H1 (cell line): ENCODE measurements around the gene ADGRL3. TPM values are rescaled to one million over a fixed set of nuclear protein-coding genes. Genes with fewer than 3 reads are reported as not detected.
A peak's percentile ranks its signal among the peaks of the same experiment; 100 is the strongest.

Source experiments
- CTCF ChIA-PET: fragments of 300-600 bp; sonication (Branson Sonifier 250); formaldehyde crosslinking; loops from one replicate; lab custom pipeline; 2021; ENCODE audit not compliant: partially characterized antibody; lab: Charles Lee
- POLR2A ChIA-PET: fragments of 300-600 bp; sonication (Branson Sonifier 250); formaldehyde crosslinking; loops from one replicate; lab custom pipeline; 2021; ENCODE audit warnings: inconsistent platforms; ENCODE audit not compliant: partially characterized antibody; lab: Charles Lee
- DNase-seq, 2 experiments: peaks; one replicate each; pipeline versions ENCODE4 v3.0.0 to v3.0.0-alpha.2; 2010 to 2022; ENCODE audit warnings: low spot score in 2 of 2, low read depth in 1 of 2, mixed read lengths in 1 of 2
- FAIRE-seq: peaks from 2 replicates; lab custom pipeline; 2011; peaks lifted over from hg19 to GRCh38; lab: Jason Lieb, UNC
- H2AFZ ChIP-seq: 2 replicates; pipeline ENCODE4 v1.8.1; 2012; ENCODE audit warnings: low read length, inconsistent platforms
- H2AK5ac ChIP-seq: 2 replicates; pipeline ENCODE4 v1.6.1; 2013; ENCODE audit warnings: low read depth, low read length
- H2BK120ac ChIP-seq: replicated peaks from 2 replicates; pipeline ENCODE3; 2013; ENCODE audit warnings: low read depth, low read length, inconsistent platforms
- H2BK12ac ChIP-seq: 2 replicates; pipeline ENCODE4 v1.6.1; 2013; ENCODE audit warnings: low read depth, low read length
- H2BK15ac ChIP-seq: 2 replicates; pipeline ENCODE4 v1.6.1; 2013; ENCODE audit warnings: low read length
- H2BK20ac ChIP-seq: 2 replicates; pipeline ENCODE4 v1.6.1; 2013; ENCODE audit warnings: low read length
- H2BK5ac ChIP-seq: 2 replicates; pipeline ENCODE4 v1.6.1; 2013; ENCODE audit warnings: low read depth, low read length
- H3K14ac ChIP-seq: 2 replicates; pipeline ENCODE4 v1.6.1; 2013; ENCODE audit warnings: inconsistent platforms; ENCODE audit not compliant: insufficient read length
- H3K18ac ChIP-seq: 2 replicates; pipeline ENCODE4 v1.6.1; 2013; ENCODE audit warnings: low read length; ENCODE audit errors: extremely low read depth
- H3K23ac ChIP-seq: 2 replicates; pipeline ENCODE4 v1.6.1; 2013; ENCODE audit warnings: inconsistent platforms; ENCODE audit not compliant: insufficient read length
- H3K23me2 ChIP-seq: 2 replicates; pipeline ENCODE4 v1.6.1; 2013; ENCODE audit warnings: low read depth, low read length
- H3K27ac ChIP-seq: 2 replicates; pipeline ENCODE4 v1.6.1; 2011; ENCODE audit warnings: low read depth, low read length, inconsistent platforms
- H3K27me3 ChIP-seq, 4 experiments: replicated peaks in 1 of 4; 1 replicate in 1 of 4; 2 replicates in 3 of 4; pipeline versions ENCODE4 v1.6.1 to v1.8.1; 2011 to 2013; ENCODE audit warnings: low read length in 3 of 4, mild to moderate bottlenecking in 3 of 4, inconsistent platforms in 2 of 4, mixed read lengths in 2 of 4, moderate library complexity in 1 of 4; ENCODE audit not compliant: control insufficient read depth in 3 of 4, insufficient read depth in 3 of 4; ENCODE audit errors: extremely low read depth in 1 of 4
- H3K36me3 ChIP-seq, 4 experiments: 2 replicates each; pipeline versions ENCODE4 v1.6.1 to v1.8.1; 2011 to 2013; ENCODE audit warnings: mild to moderate bottlenecking in 4 of 4, low read length in 3 of 4, moderate library complexity in 2 of 4, control low read depth in 1 of 4, inconsistent platforms in 1 of 4; ENCODE audit not compliant: insufficient read depth in 4 of 4, control insufficient read depth in 2 of 4
- H3K4ac ChIP-seq: replicated peaks from 2 replicates; pipeline ENCODE3; 2013; ENCODE audit warnings: low read length, low read depth, mixed read lengths, inconsistent platforms; ENCODE audit not compliant: insufficient read length
- H3K4me1 ChIP-seq, 4 experiments: replicated peaks in 1 of 4; 1 replicate in 1 of 4; 2 replicates in 3 of 4; pipeline versions ENCODE4 v1.6.1 to v1.8.1; 2011 to 2013; ENCODE audit warnings: low read length in 3 of 4, inconsistent platforms in 2 of 4, mixed read lengths in 1 of 4; ENCODE audit not compliant: insufficient read depth in 4 of 4, control insufficient read depth in 3 of 4
- H3K4me2 ChIP-seq, 2 experiments: 2 replicates each; pipeline versions ENCODE4 v1.6.1 to v1.8.1; 2011 to 2013; ENCODE audit warnings: low read depth in 2 of 2, low read length in 2 of 2, control low read depth in 1 of 2, inconsistent platforms in 1 of 2, mild to moderate bottlenecking in 1 of 2; ENCODE audit not compliant: insufficient read depth in 1 of 2
- H3K4me3 ChIP-seq, 4 experiments: fragments of 200-600, 300-600 bp in 1 of 4; sonication (generic), shearing (Covaris generic), sonication (Bioruptor Twin) in 1 of 4; 2 replicates each; pipeline versions ENCODE4 v1.5.1 to v1.8.1; 2011 to 2016; ENCODE audit warnings: low read length in 4 of 4, low read depth in 3 of 4, control low read depth in 2 of 4, inconsistent platforms in 2 of 4, mild to moderate bottlenecking in 2 of 4, mixed read lengths in 1 of 4, moderate library complexity in 1 of 4; ENCODE audit not compliant: insufficient read depth in 2 of 4; ENCODE audit errors: extremely low read depth in 1 of 4
- H3K56ac ChIP-seq: replicated peaks from 2 replicates; pipeline ENCODE3; 2013; ENCODE audit warnings: low read depth, mild to moderate bottlenecking, mixed read lengths, low read length, inconsistent platforms; ENCODE audit not compliant: insufficient read length
- H3K79me1 ChIP-seq: 2 replicates; pipeline ENCODE4 v1.6.1; 2013; ENCODE audit warnings: low read depth, low read length, control low read depth
- H3K79me2 ChIP-seq, 2 experiments: 2 replicates each; pipeline versions ENCODE4 v1.6.1 to v1.8.1; 2012 to 2013; ENCODE audit warnings: low read length in 2 of 2, mild to moderate bottlenecking in 2 of 2, inconsistent platforms in 1 of 2; ENCODE audit not compliant: insufficient read depth in 2 of 2, control insufficient read depth in 1 of 2
- H3K9ac ChIP-seq, 4 experiments: replicated peaks in 1 of 4; 1 replicate in 1 of 4; 2 replicates in 3 of 4; pipeline versions ENCODE4 v1.6.1 to v1.8.1; 2011 to 2013; ENCODE audit warnings: low read depth in 3 of 4, low read length in 3 of 4, control low read depth in 2 of 4, mild to moderate bottlenecking in 2 of 4, moderate library complexity in 2 of 4, inconsistent platforms in 1 of 4; ENCODE audit errors: extremely low read depth in 1 of 4
- H3K9me3 ChIP-seq, 2 experiments: 2 replicates each; pipeline versions ENCODE4 v1.6.1 to v1.8.1; 2012 to 2013; ENCODE audit warnings: mild to moderate bottlenecking in 2 of 2, moderate library complexity in 2 of 2, control low read depth in 1 of 2, inconsistent platforms in 1 of 2, low read depth in 1 of 2, low read length in 1 of 2, mixed read lengths in 1 of 2; ENCODE audit not compliant: insufficient read depth in 2 of 2
- H4K20me1 ChIP-seq, 2 experiments: replicated peaks in 1 of 2; 2 replicates each; pipeline versions ENCODE3 to v1.8.1; 2011 to 2013; ENCODE audit warnings: inconsistent platforms in 2 of 2, low read length in 2 of 2, mild to moderate bottlenecking in 1 of 2; ENCODE audit not compliant: insufficient read depth in 2 of 2, control insufficient read depth in 1 of 2
- H4K5ac ChIP-seq: 2 replicates; pipeline ENCODE4 v1.6.1; 2013; ENCODE audit warnings: low read length, low read depth, mixed read lengths, inconsistent platforms; ENCODE audit not compliant: insufficient read length
- H4K8ac ChIP-seq: 2 replicates; pipeline ENCODE4 v1.8.0; 2013; ENCODE audit warnings: mild to moderate bottlenecking, moderate library complexity, low read length, inconsistent platforms; ENCODE audit not compliant: insufficient read depth; ENCODE audit errors: extremely low read depth
- H4K91ac ChIP-seq: replicated peaks from 2 replicates; pipeline ENCODE3; 2013; ENCODE audit warnings: low read length, mixed read lengths, inconsistent platforms; ENCODE audit not compliant: insufficient read length
- EZH2 ChIP-seq: fragments of 200-600 bp; sonication (generic); IDR thresholded peaks from 2 replicates; pipeline ENCODE4 v1.7.1; 2012; ENCODE audit warnings: low read depth, mild to moderate bottlenecking, moderate library complexity, low read length, inconsistent platforms; ENCODE audit not compliant: severe bottlenecking
- GABPA ChIP-seq: IDR thresholded peaks from 2 replicates; pipeline ENCODE4 v1.6.1; 2011; ENCODE audit warnings: mild to moderate bottlenecking, low read length, moderate library complexity, borderline replicate concordance; ENCODE audit not compliant: insufficient read depth
- KDM4A ChIP-seq: IDR thresholded peaks from one replicate; pipeline ENCODE4 v1.7.1; 2012; ENCODE audit warnings: low read depth, mild to moderate bottlenecking, moderate library complexity, low read length, inconsistent platforms; ENCODE audit not compliant: severe bottlenecking
- NANOG ChIP-seq: IDR thresholded peaks from 2 replicates; pipeline ENCODE4 v1.6.1; 2011; ENCODE audit warnings: low read length, low read depth, mild to moderate bottlenecking, inconsistent platforms; ENCODE audit not compliant: insufficient read depth, poor library complexity, severe bottlenecking
- NRF1 ChIP-seq: IDR thresholded peaks from 2 replicates; pipeline ENCODE4 v1.6.1; 2011; ENCODE audit warnings: mild to moderate bottlenecking, low read depth, low read length, improper control_type of control experiment
- POLR2AphosphoS5 ChIP-seq: IDR thresholded peaks from 2 replicates; pipeline ENCODE4 v1.6.1; 2011; ENCODE audit warnings: low read depth, low read length
- RNF2 ChIP-seq: fragments of 200-900, 300-1000 bp; sonication (generic); IDR thresholded peaks from 2 replicates; pipeline ENCODE4 v1.7.1; 2016; ENCODE audit warnings: borderline replicate concordance, low read depth, mild to moderate bottlenecking, antibody characterized with exemption, low read length; ENCODE audit not compliant: poor library complexity, severe bottlenecking; ENCODE audit errors: missing control alignments
- SP4 ChIP-seq: IDR thresholded peaks from 2 replicates; pipeline ENCODE4 v1.6.1; 2012; ENCODE audit warnings: low read length, inconsistent platforms
- TAF7 ChIP-seq: optimal IDR thresholded peaks from 2 replicates; pipeline ENCODE3; 2011; ENCODE audit warnings: low read depth, mild to moderate bottlenecking, inconsistent platforms, low read length, moderate library complexity, borderline replicate concordance
- polyA plus RNA-seq, 7 experiments: library from polyadenylated mRNA; depleted of rRNA in 3 of 7; stranded (reverse) in 5 of 7; unstranded in 2 of 7; fragments of >200 nt in 5 of 7; fragments of 200-250 nt in 2 of 7; gene quantifications; 1 replicate in 5 of 7; 2 replicates in 1 of 7; 4 replicates in 1 of 7; pipeline versions ENCODE4 v1.2.1 to v1.2.3, GENCODE V29; 2011 to 2013; ENCODE audit warnings: missing spikeins in 2 of 7, mixed read lengths in 2 of 7
- total RNA-seq: library from RNA; stranded (reverse); fragmentation: NEBNext Ultra II Directional; extraction: Animal tissue kit (Norgen Biotek cat#: 25700); gene quantifications from 2 replicates; pipeline ENCODE4 v1.2.1, GENCODE V29; 2021
- TF ChIP-seq, protein P1 (sequence below): IDR thresholded peaks from 2 replicates; pipeline ENCODE4 v1.6.1; 2012; ENCODE audit warnings: low read length, inconsistent platforms

Gene ADGRL3
- total and polyA plus RNA-seq, 2 of the 8 experiments (the other 6 are each of a cell fraction or from before 2014, with no cell fraction given): 6.6 to 13.0 TPM

DNA sequence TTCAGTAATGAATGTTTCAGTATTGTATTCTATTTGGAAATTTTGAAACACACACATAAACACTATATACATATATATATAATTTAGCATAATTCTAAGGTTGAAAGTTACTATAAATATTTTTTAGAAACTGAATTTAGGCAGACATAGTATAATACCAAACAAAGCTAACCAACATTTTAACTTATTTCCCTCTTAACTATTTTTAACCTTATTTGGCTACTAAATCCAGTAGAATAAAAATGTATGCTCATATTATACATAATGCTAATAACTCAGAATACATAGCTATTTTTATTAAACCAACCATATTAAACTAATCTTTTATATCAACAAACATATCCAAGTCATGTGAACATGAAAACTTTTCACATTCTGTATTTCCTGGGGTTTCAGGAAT lies 563.6 kb downstream of the ADGRL3 start:
- Histone ChIP-seq H3K23ac (no peak overlapping the region), H3K23me2 (no peaks in the 10 kb centered on the region), H2BK120ac (no peak overlapping the region), H3K9me3 (peaks cover 72 to 82% of the 10 kb centered on the region in 2 experiments), H3K4me3 (peak overlapping the region in 1 of 4 experiments; percentile 55; a peak in 3 of 8 replicates), H3K4me2 (no peak overlapping the region), H3K18ac (no peak overlapping the region), H2AK5ac (no peak overlapping the region), H3K27ac (no peak overlapping the region), H3K36me3 (peaks cover 32 to 88% (median 60%) of the 10 kb centered on the region in 4 experiments), H3K27me3 (no peaks in the 10 kb centered on the region), H2BK12ac (no peak overlapping the region), H3K9ac (no peak overlapping the region), H2AFZ (no peak overlapping the region), H4K91ac (no peak overlapping the region), H2BK5ac (no peak overlapping the region), H3K56ac (no peak overlapping the region), H4K8ac (no peak overlapping the region), H3K14ac (no peak overlapping the region), H4K20me1 (no peaks in the 10 kb centered on the region), H2BK15ac (no peak overlapping the region), H2BK20ac (no peak overlapping the region), H3K79me1 (no peaks in the 10 kb centered on the region), H3K79me2 (peaks cover 0 to 38% of the 10 kb centered on the region in 2 experiments; a peak in 2 of 4 replicates), H3K4me1 (no peaks in the 10 kb centered on the region), H4K5ac (no peak overlapping the region), H3K4ac (no peak overlapping the region)
- TF ChIP-seq KDM4A (no peak), SP4 (no peak), POLR2AphosphoS5 (no peak), NRF1 (no peak), TAF7 (no peak), GABPA (no peak), EZH2 (no peak), NANOG (no peak), RNF2 (no peak)
- TF ChIP-seq, protein P1, sequence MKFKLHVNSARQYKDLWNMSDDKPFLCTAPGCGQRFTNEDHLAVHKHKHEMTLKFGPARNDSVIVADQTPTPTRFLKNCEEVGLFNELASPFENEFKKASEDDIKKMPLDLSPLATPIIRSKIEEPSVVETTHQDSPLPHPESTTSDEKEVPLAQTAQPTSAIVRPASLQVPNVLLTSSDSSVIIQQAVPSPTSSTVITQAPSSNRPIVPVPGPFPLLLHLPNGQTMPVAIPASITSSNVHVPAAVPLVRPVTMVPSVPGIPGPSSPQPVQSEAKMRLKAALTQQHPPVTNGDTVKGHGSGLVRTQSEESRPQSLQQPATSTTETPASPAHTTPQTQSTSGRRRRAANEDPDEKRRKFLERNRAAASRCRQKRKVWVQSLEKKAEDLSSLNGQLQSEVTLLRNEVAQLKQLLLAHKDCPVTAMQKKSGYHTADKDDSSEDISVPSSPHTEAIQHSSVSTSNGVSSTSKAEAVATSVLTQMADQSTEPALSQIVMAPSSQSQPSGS: no peak
- CTCF ChIA-PET: no interaction called here
- DNase-seq: no peak
- FAIRE-seq: no peak
- POLR2A ChIA-PET: interaction anchor here (1.1 kb wide), 1 partner anchor 11 kb away, joined by 3 read pairs; no protein-coding TSS in a partner anchor
